EL (cell line): ENCODE measurements around the gene INPP5E.

Experiments
- DNase-seq: peaks from one replicate; pipeline ENCODE4 v3.0.0-alpha.2; 2016

The INPP5E gene

DNA sequence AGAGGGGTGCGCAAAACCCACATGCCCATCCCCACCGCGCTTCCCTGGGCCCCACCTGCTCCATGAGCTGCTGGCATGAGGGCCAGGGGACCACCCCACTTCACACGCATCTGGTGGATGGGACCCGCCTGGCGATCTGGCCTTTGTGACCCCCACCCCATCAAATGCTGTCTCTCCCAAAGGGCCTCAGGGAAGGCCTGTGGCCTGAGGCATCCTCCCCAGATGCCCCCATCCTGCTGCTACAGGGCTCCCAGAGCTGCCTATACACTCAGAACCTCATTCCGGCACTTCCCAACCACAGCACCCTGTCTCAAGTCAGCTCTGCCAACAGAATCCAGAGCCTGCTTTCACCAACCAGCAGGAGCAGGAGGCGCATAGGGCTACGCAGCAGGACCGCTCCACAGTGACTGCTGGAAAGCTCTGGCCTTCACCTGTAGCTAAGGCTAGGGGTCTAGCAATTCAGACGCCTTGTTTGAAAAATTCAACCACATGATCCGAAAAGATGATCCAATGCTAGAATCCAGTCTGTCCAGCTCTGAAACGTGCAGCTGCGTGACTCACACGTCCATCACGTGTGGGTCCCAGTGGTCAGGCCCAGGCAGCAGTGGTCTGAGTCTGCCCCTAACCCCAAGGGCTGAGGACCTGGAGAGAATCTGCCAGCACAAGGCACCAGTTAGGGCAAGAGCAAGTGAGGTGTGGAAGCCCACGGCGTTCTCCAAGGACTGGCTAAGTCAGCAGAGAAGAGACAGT is 38.3 kb downstream of the INPP5E start:
- no peak for DNase-seq

DNA sequence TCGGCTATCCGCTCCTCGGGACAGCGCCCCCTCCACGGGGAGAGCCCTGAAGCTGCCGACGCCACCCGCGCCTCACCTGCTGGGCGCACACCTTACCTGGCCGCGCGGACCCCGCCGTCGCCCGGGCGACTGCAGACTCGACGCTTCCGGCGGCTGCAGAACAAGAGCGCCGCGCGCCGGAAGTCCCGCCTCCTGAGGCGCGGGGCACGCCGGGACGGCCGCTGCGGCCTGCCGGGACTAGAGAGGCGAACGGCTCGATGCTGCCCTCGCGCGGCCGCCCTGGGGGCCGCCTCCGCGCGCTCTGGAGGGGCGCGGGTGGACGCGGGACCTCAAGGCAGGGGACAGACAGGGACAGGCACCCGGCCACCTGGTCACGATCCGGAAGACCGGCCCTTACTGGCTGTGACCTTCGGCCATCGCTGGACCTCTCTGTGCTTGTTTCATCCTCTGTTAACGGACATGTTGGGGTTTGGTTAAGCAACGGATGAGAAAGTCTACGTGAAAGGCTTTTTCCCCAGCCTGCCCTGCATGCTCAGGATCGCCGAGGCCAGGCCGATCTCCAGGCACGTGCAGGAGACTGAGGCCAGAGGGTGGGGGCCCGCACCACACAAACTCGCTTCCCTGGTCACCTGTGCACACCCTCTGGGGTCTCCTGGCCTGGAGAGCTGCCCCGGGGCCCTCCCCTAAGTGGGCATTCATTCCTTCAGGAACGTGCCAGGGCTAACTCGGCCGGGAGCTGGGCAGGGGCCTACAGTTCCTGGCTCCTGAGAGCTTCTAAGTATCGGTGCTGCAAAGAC is 39.4 kb downstream of the INPP5E start, which contains the start of gene SNAPC4:
SNAPC4 (minus strand) TSS at position 133 of the 797 bp plus-strand sequence. CDS start 1,742 bp downstream, outside the sequence.
- peak; percentile 83 for DNase-seq

DNA sequence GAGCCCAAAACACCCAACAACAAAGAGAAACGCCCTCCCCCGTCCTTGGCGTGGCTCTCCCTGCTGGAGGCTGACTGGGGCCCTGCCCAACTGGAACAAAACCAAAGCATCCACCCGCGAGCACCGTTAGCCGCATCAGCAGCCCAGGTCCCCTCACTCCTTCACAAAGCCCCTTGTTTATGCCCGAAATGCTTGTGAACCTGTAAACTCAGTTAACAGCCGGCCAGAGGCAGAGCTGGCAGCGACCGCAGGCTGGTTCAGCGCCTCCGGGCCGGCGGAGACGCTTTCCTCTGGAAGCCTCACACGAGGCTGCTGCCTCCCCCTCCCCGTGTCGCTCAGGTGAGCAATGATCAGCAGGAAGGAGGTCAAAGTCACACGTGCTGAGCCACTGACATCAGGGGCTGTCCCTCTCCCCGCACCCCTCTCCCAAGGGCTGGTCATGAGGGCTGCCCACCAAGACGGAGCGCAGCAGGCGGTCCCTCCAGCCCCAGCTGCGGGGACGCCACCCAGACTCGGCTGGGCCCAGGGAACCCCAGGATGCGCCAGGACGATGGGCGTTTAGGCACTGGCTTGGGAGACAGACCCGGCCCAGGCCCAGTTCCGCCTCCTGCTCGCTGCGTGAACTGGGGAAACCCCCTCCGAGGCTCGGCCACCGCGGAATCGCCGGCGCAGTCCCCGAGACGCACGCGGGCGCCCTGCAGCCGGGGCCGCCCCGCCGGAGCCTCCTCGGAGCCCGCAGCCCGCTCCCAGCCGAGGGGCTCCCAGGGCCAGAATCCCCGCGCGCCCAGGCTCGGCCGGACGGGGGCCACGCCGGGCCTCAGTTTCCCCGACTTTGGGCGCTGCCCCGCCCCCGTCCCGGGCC is 40.2 kb downstream of the INPP5E start:
- DNase-seq, result peak; percentile 24

DNA sequence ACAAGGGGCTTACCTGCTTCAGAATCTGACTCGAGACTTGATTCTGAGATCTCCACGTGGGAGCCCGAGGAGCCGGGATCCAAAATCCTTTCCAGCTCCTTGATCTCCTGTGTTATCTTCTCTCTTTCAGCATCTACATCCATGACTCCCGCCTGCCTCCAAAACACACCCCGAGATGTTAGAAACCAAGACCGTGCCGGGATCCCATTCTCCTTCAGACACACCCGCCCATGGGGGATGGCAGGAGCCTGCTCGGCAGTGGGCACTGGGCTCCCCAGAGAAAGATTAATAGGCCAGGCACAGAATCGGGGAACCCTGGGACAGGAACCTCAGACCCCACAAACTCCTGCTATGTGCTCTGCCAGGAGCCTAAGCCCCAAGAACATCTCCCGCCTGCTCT is 41.4 kb downstream of the INPP5E start:
- DNase-seq, result no peak

DNA sequence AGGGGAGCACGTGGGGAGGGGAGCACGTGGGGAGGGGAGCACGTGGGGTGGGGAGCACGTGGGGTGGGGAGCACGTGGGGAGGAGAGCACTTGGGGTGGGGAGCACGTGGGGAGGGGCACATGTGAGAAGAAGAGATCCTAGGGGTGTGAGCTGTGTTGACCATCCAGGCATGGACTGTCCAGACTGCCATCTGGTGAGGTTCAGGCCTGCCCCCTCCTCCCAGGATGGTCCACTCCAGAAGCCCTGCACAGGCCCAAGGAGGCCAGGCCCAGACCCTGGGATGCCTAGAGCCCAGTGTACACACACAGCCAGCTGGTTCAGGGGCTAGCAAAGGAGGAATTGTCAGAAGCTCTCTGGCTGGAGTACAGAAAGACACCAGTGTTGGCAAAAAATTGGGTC is 42.0 kb downstream of the INPP5E start:
- no peak for DNase-seq

DNA sequence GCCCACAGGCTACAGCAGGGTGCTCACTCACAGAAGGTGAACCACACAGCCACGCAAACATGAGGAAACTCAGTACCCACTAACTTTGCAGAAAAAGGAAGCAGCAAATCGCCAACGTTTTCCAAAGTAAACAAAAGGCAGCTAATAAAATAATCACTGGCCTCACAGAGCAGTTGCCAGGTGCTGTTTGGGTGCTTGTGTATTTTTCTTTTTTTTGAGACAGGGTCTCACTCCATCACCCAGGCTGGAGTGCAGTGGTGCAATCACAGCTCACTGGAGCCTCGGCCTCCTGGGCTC is 43.5 kb downstream of the INPP5E start:
- no peak for DNase-seq

DNA sequence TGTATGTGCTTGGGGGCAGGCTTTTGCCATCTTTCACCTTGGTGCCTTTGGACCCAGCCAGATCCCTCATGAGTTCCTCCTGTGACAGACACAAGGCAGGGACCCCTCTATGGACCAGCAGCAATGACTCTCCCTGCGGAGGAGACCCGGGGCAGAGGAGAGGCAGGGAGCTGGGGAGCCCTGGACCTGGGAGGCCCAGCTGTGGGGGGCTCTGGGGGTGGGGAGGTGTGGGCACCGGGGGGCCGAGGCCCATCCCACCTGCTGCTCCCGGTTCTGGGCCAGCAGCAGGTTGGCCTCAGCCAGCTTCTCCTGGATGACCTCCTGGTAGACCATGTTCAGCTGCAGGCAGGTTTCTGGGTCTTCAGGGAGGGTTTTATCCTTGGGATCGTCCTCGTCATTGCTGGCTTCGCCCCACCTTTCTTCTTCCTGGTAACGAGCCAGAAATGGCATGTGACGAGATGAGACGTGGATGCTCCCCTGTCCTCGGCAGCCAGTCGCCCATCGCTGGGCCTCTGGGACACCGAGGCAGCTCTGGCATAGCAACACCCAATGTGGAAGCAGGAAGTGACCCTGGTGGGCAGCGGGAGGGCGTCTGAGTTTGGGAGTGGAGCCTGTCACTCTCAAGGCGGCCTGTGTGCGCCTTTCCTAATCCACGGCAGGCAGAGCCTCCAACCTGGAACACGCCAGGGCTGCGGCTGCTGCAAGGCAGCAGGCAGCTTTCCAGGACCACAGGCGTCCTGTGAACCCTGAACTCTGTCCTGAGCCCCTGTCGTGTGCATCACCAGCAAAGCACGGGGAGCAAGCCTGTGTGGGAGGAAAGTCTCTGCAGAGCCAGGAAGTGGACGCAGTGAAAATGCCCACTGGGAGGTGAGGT is 44.1 kb downstream of the INPP5E start:
- no peak for DNase-seq

DNA sequence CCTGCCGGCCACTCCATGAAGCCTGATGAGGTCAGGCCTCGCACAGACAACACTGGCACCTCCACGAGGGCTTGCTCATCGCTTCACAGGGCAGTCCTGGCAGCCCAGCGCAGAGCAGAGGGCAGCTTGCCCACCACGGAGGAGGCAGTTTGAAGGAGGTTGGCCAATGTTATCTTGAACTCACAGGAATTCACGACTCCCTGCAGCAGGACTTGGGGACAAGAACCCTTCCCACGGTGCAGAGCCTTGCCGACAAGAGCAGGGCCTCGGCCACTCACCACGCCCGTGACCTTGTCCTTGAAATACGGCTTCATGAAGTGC is 44.7 kb downstream of the INPP5E start:
- DNase-seq, result no peak

DNA sequence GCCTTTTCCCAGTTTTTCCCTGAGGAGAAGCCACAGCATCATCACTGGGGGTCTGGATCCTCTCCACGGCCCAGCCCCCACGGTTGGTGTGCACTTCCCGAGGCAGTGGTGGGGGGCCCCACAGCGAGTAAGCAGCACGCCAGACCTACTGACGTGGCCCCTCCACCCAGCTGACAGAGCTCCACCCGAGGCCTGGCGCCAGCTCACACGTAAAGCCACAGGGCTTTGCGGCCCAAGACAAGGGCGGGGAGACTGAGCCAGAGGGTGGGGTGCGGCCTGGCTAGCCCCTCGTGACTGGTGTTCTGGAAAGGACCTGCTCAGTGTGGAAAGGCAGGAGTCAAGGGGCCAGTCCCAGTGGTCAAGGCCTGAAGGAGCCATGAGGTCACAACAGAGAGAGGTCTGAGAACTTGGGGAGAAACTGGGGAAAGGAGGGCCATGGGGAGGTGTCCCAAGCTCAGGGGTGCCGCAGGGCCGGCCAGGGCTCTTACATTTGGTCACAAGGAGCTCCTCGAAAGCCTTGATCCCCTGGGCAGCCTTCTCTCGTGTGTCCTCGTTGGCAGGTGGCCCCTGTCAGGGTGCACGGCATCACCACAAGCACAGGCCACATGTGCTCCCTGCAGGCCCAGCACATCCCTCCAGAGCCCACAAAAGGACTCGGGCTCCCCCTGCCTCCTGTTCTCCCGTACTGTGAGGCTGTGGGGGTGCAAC is 45.2 kb downstream of the INPP5E start:
- DNase-seq, result no peak

DNA sequence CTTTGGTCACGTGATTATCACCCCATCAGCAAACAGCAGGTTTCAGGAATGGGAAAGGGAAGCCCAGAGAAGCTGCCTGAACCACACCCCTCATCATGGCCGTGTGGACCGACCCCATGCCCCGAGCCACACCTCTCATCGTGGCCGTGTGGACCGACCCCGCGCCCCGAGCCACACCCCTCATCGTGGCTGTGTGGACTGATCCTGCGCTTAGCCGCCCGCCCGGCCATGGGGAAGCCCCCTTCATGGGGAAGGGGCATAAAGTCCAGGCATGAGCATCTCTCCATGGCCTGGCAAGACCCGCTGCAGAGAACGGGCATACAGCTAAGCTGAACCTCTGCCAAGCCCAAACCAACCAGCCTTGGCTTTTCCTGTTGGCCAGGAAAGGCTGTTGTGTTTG is 46.1 kb downstream of the INPP5E start:
- no peak for DNase-seq

DNA sequence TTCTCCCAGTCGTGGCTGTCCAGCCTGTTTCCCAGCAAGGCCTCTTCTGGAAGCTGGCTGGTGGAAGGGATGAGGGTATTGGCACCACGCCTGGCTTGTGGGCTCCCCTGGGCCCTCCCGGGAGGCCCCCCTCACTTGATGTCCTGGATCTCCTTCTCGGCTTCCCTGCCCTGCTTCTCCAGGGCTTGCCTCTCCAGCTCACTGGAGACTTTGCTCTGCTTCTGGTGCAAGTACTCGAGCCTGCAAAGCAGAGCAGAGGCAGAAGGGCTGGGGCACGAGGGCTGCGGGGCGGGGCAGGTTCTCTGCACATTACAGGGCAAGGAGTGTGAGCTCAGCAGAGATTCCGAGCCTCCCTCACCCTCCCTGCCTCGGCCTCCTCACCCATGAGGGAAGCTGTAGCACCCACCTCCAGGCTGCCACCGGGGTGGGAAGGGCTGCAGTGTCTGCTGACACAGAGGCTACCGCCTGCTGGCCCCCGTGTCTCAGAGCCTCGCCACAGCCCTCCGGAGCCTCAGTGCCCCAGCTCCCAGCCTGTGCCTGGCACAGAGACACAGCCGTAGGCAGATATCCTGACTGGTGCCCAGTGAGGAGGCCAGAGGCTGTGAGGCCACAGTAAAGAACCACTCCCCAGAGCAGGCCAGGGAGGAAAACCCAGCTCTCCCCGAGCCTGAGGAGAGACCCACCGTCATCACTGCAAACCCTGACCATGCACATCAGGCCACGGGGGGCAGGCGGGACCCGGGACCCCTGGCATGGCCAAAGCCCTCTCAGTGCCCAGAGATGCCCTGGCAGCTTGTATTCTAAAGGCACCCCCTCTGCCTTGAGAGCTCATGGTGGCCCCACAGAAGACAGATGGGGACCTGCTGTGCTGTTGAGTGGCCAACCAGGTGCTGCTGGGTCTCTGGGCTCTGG is 46.9 kb downstream of the INPP5E start:
- no peak for DNase-seq

DNA sequence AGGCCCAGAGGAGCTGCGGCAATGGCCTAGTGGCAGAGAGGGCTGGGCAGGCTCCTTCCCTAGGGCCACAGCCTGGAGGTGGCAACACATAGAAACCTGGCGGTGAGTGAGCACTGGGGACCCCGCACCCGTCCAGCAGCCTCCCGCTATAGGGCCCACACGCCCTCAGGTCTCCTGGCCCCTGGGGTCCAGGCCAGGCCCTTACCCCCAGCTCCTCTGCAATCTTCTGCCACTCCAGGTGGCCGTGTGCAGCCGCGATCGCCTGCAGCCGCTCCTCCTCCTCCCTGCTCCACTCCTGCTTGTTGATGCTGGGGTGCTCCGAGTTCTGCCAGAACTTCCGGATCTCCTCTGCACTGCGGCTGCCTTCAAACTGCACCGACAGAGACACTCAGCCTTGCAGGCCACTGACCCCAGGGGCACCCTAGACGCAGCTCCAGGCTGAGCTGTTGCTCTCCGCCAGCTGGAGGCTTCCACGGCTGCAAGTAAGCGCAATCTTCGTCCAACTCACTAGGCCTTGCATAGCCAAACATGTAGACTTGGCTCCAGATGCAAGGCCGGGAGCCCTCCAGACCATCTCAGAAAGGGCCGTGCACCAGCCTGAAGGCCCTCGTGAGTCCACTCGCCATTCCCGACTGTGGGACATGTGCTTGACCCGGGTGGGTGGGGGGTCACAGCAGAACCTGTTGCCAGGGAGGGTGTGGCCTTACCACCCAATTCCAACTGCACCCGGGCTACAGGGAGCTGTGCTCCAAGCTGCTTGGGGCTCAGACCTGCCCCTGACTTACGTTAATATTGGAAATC is 47.7 kb downstream of the INPP5E start:
- DNase-seq, result no peak

DNA sequence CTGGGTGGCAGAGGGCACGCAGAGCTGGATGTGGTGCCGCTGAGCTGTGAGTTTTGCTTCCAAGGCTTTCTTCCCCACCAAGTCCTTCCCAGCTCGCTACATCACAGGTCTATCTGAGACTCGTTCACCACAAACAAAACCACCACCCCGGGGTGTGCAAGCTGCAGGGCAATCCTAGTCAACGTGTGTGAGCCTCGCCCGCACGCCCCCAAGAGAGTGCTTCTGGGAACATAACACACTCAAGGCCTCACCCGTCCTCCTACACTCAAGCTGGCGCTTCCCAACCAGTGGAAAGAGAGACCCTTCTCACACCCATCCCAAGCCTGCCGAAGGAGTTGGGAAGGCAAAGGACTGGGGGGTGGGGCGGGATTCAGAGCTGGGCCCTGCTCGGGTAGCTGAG is 50.2 kb downstream of the INPP5E start:
- no peak for DNase-seq

DNA sequence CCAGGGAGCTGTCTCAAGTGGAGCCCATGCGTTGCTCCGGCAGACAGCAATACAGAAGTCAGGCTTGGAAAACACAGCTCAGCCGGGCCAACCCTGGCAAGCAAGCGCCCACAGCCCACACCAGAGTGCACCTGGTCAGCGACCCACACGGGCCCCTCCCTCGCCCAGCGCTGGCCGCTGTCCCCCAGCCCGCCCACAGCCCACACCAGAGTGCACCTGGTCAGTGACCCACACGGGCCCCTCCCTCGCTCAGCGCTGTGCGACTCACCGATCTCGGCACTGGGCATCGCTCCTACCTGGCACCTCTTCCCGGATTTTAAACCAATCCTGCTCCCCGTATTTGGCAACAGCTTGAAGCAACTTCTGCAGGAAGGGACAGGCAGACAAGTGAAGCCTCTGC is 52.4 kb downstream of the INPP5E start:
- no peak for DNase-seq

DNA sequence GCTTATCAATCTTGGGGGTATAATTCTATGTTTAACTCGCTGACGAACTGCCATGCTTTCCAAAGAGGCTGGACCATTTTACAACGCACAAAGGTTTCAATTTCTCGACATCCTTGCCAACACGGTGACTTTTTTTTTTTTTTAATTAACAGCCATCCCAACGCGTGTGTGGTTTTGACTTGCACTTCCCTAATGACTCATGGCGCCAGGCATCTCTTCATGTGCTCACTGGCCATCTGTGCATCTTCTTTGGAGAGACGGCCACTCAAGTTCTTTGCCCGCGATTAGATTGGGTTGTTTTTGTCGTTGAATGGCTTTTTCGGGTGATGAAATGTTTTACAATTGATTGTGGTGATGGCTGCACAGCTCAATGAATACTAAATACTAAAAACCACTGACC is 53.6 kb downstream of the INPP5E start:
- no peak for DNase-seq

DNA sequence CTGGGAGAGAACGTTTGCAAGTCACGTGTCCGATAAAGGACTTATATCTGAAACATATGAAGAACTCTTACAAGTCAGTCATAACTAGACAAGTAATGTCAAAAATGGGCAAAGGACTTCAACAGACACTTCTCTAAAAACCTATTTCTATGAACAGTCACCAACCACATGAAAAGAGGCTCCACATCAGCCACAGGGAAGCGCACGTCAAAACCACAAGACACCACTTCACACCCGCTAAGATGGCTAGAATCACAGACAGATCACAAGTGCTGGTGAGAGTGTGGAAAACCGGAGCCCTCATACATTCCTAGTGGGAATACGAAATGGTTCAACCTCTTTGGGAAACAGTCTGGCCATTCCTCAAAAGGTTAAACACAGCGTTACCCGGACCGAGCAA is 54.6 kb downstream of the INPP5E start:
- no peak for DNase-seq

DNA sequence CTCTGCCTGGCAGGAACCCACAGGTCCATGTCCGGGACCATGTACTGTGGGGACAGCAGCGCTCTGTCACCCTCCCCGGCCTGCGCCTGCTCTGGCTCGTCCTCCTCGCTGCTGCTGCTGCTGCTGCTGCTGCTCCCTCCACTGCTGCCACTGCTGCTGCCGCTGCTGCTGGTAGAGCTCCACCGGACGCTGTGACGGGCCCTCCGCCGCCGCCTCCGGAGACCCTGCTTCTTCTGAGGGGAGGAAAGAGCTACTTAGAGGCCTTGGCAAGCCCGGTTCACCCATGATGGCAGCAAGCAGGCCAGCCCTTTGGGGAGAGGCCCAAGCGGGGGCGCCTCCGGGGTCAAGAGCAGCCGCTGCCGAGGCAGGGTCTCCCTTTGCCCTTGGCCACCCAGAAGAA is 56.2 kb downstream of the INPP5E start:
- no peak for DNase-seq

DNA sequence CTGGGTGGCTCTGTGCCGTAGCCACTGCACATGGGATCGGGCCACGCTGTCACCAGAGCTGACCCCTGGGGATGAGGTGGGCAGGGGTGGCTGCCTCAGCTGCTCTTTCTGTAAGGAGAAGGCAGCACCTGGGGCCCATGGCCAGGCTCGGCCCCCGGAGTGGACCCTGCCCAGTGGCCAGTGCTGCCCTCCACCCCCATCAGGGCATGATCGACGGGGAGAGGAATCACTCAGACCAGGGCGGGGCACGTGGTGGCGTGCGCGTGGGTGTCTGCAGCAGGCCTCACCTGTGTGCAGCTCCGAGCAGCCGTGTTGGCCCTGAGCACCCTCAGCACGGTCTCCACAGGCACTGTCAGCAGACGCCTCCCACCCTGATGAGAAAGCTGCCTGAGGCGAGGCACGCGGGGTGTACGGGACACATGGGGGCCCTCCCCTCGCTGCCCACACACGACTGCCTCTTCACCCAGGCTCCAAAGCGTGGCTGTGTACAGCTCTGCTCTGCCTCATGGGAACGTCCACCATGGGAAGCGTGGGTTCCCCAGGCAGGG is 57.6 kb downstream of the INPP5E start:
- DNase-seq, result no peak

DNA sequence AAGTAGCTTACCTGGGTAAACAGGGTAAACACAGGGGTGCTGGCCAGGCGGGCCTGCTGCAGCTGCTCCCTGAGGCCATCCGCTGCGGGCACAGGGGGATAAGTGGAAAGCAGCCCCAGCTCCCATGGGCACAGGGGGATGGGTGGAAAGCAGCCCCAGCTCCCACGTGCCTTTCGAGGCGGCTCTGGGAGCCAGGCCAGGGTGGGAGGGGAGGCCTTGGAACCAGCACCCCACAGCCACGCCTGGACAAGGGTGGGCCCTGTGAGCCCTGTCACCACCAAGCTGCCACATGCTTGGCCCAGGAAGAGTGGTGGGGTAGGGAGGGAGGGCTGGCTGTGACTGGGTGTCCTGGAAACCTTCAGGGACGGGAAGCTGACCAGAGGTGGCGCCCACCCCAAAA is 58.3 kb downstream of the INPP5E start:
- DNase-seq, result no peak

DNA sequence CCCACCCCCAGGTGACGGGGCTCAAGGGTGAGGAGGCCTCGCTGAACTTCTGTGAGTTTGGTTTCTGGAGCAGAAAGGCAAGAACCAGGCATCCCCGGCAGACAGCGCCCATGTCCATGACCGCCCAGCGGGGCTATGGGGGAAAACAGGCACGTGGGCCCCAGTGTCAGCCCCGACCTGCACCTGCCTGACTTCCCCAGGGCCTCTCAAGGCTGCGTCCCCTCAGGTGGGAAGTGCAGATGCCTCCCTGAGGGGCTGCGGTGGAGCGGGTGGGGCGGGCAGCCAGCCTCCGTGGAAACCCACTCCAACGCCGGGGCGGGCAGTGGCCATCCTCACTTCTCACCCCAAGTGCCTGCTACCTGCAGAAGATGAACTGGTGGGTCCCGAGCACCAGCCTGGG is 59.3 kb downstream of the INPP5E start:
- DNase-seq, result no peak
